K562 (cell line): ENCODE results near the gene PMFBP1. TPM values are rescaled to one million over a fixed set of nuclear protein-coding genes. Genes with fewer than 3 reads are reported as not detected.
A peak's percentile ranks its signal among the peaks of the same experiment; 100 is the strongest.

Experiments used
- ATAC-seq: fragments of 200-7000 bp; cut with Tn5 transposase; 3 replicates; pipeline ENCODE4 v1.9.1; 2020; ENCODE audit warnings: moderate library complexity
- BruUV-seq: library from RNA; stranded (reverse); fragments of 400-500 nt; replicated peaks from 2 replicates; lab custom pipeline; 2021; lab: Mats Ljungman, UMichigan
- CTCF ChIA-PET: fragments of 300-600 bp; formaldehyde crosslinking; extraction: SDS; loops from one replicate; lab custom pipeline; 2021; ENCODE audit warnings: low intra/inter-chr PET ratio; lab: Yijun Ruan, JAX
- POLR2A ChIA-PET: fragments of 300-600, 350-650 bp; sonication (Branson Sonifier 250); formaldehyde crosslinking; extraction: SDS; loops from one replicate; lab custom pipeline; 2021; ENCODE audit warnings: antibody characterized with exemption, inconsistent platforms; lab: Yijun Ruan, JAX
- DNase-seq, 4 experiments: peaks; one replicate each; pipeline versions ENCODE4 v3.0.0 to v3.0.0-alpha.2; 2011 to 2018; ENCODE audit warnings: low spot score in 3 of 4, mixed read lengths in 3 of 4; ENCODE audit errors: extremely low read depth in 1 of 4
- FAIRE-seq: peaks from 2 replicates; lab custom pipeline; 2011; peaks lifted over from hg19 to GRCh38; lab: Jason Lieb, UNC
- H2AFZ ChIP-seq: 2 replicates; pipeline ENCODE4 v1.6.0; 2011; ENCODE audit warnings: low read depth, low read length, control low read depth, inconsistent platforms
- H3K27ac ChIP-seq: fragments of 200-600 bp; 3 replicates; pipeline ENCODE4 v1.8.0; 2011; ENCODE audit warnings: low read depth, mild to moderate bottlenecking, control low read depth, inconsistent platforms, low read length, moderate library complexity, mixed read lengths; ENCODE audit errors: extremely low read depth
- H3K27me3 ChIP-seq, 2 experiments: fragments of 300-600 bp in 1 of 2; 2 replicates in 1 of 2; 3 replicates in 1 of 2; pipeline versions ENCODE4 v1.6.0 to v1.8.0; 2011; ENCODE audit warnings: inconsistent platforms in 2 of 2, low read length in 2 of 2, mild to moderate bottlenecking in 1 of 2, mixed read lengths in 1 of 2, moderate library complexity in 1 of 2; ENCODE audit not compliant: control insufficient read depth in 2 of 2, insufficient read depth in 2 of 2
- H3K36me3 ChIP-seq: fragments of 300-600 bp; 3 replicates; pipeline ENCODE4 v1.8.0; 2011; ENCODE audit warnings: mild to moderate bottlenecking, low read length, inconsistent platforms; ENCODE audit not compliant: control insufficient read depth, insufficient read depth
- H3K4me1 ChIP-seq, 2 experiments: fragments of 200-600 bp in 1 of 2; replicated peaks in 1 of 2; 2 replicates in 1 of 2; 3 replicates in 1 of 2; pipeline versions ENCODE4 v1.5.1 to v1.8.0; 2011; ENCODE audit warnings: inconsistent platforms in 2 of 2, low read length in 2 of 2, mild to moderate bottlenecking in 1 of 2, mixed read lengths in 1 of 2, moderate library complexity in 1 of 2; ENCODE audit not compliant: control insufficient read depth in 2 of 2, insufficient read depth in 2 of 2
- H3K4me2 ChIP-seq: 2 replicates; pipeline ENCODE4 v1.6.1; 2011; ENCODE audit warnings: low read length, control low read depth, inconsistent platforms, mixed read lengths; ENCODE audit not compliant: insufficient read depth
- H3K4me3 ChIP-seq: fragments of 200-600 bp; sonication (generic), shearing (Covaris generic); 2 replicates; pipeline ENCODE4 v1.5.1; 2016; ENCODE audit warnings: control low read depth, inconsistent platforms
- H3K79me2 ChIP-seq: fragments of 200-600 bp; 3 replicates; pipeline ENCODE4 v1.8.0; 2011; ENCODE audit warnings: low read length, inconsistent platforms; ENCODE audit not compliant: control insufficient read depth, insufficient read depth
- H3K9ac ChIP-seq, 2 experiments: 2 replicates each; pipeline versions ENCODE4 v1.6.0 to v1.6.1; 2011; ENCODE audit warnings: low read depth in 2 of 2, low read length in 2 of 2, control low read depth in 1 of 2, inconsistent platforms in 1 of 2, mild to moderate bottlenecking in 1 of 2, mixed read lengths in 1 of 2; ENCODE audit not compliant: insufficient read depth in 1 of 2
- H3K9me1 ChIP-seq: one replicate; pipeline ENCODE4 v1.6.0; 2011; ENCODE audit warnings: inconsistent platforms, mild to moderate bottlenecking, low read length, moderate library complexity; ENCODE audit not compliant: control insufficient read depth, insufficient read depth
- H3K9me3 ChIP-seq: replicated peaks from 2 replicates; pipeline ENCODE4 v1.5.1; 2011; ENCODE audit warnings: low read depth, low read length, inconsistent platforms; ENCODE audit not compliant: control insufficient read depth, insufficient read depth
- H4K20me1 ChIP-seq: replicated peaks from 2 replicates; pipeline ENCODE4 v1.6.1; 2011; ENCODE audit warnings: low read length, inconsistent platforms, mixed read lengths; ENCODE audit not compliant: control insufficient read depth, insufficient read depth
- EHMT2 ChIP-seq: fragments of 450-650 bp; IDR thresholded peaks from 2 replicates; pipeline ENCODE4 v1.6.1; 2018; ENCODE audit warnings: antibody characterized with exemption
- NFXL1 ChIP-seq: fragments of 450-650 bp; formaldehyde crosslinking; IDR thresholded peaks from 2 replicates; pipeline ENCODE4 v1.4.0; 2021; ENCODE audit warnings: mild to moderate bottlenecking
- NR3C1 ChIP-seq: sonication (generic); formaldehyde crosslinking; IDR thresholded peaks from 2 replicates; pipeline ENCODE4 v1.8.1; 2022; ENCODE audit warnings: missing genetic modification reagents
- POLR2G ChIP-seq: fragments of 200-400 bp; formaldehyde crosslinking; IDR thresholded peaks from 2 replicates; pipeline ENCODE4 v1.6.1; 2017; ENCODE audit warnings: low read depth, mild to moderate bottlenecking, antibody characterized with exemption, low read length, moderate library complexity
- RBM25 ChIP-seq: fragments of 200-400 bp; formaldehyde crosslinking; IDR thresholded peaks from 2 replicates; pipeline ENCODE4 v1.6.1; 2018; ENCODE audit warnings: low read length, low read depth, moderate library complexity; ENCODE audit not compliant: severe bottlenecking
- RBM34 ChIP-seq: fragments of 200-400 bp; formaldehyde crosslinking; IDR thresholded peaks from 2 replicates; pipeline ENCODE4 v1.6.1; 2018; ENCODE audit warnings: low read length, borderline replicate concordance; ENCODE audit not compliant: insufficient read depth
- SIX5 ChIP-seq, 2 experiments: IDR thresholded peaks; 2 replicates each; pipeline ENCODE4 v1.6.1; 2011; ENCODE audit warnings: low read length in 2 of 2, borderline replicate concordance in 1 of 2, low read depth in 1 of 2, mild to moderate bottlenecking in 1 of 2, moderate library complexity in 1 of 2; ENCODE audit not compliant: insufficient read depth in 1 of 2
- TEAD1 ChIP-seq, 2 experiments: fragments of 450-650 bp in 1 of 2; sonication (generic) in 1 of 2; formaldehyde crosslinking; IDR thresholded peaks; 2 replicates each; pipeline versions ENCODE4 v1.4.0 to v1.8.0; 2020 to 2022; ENCODE audit warnings: mild to moderate bottlenecking in 2 of 2, missing genetic modification reagents in 1 of 2
- ZNF146 ChIP-seq: IDR thresholded peaks from one replicate; pipeline ENCODE4 v1.6.1; 2018; ENCODE audit warnings: missing compliant biosample characterization; ENCODE audit not compliant: unreplicated experiment
- ZNF212 ChIP-seq: fragments of 450-650 bp; formaldehyde crosslinking; IDR thresholded peaks from 2 replicates; pipeline ENCODE4 v1.4.0; 2020; ENCODE audit warnings: mild to moderate bottlenecking
- ZNF274 ChIP-seq: IDR thresholded peaks from 2 replicates; pipeline ENCODE4 v1.6.1; 2011; ENCODE audit warnings: low read depth, mild to moderate bottlenecking, low read length, moderate library complexity, borderline replicate concordance
- ZNF3 ChIP-seq: fragments of 250-450 bp; sonication (Bioruptor Pico); IDR thresholded peaks from 2 replicates; pipeline ENCODE4 v1.5.0; 2021; ENCODE audit warnings: mild to moderate bottlenecking, moderate library complexity
- ZNF764 ChIP-seq: fragments of 250-450 bp; sonication (Bioruptor Pico); IDR thresholded peaks from 2 replicates; pipeline ENCODE4 v1.4.0; 2020; ENCODE audit warnings: low read depth, mild to moderate bottlenecking, moderate library complexity
- WGBS: fragments of 100-300 bp; shearing (Covaris generic); methylation state at CpG from one replicate; pipeline ENCODE4 v1.1.6; 2016; ENCODE audit warnings: low coverage, mixed read lengths; ENCODE audit not compliant: insufficient coverage; ENCODE audit errors: missing lambda C conversion rate; 5-methylcytosine and 5-hydroxymethylcytosine counted together
- in situ Hi-C: fragments of 300-500 bp; cut with MboI; formaldehyde crosslinking; loops from 4 replicates; pipeline ENCODE4 v1.15.0; 2018; ENCODE audit warnings: inconsistent platforms, mixed read lengths
- intact Hi-C: fragments of 100-400 bp; cut with micrococcal nuclease; formaldehyde crosslinking; loops from 2 replicates; pipeline ENCODE4 v1.14.2; 2022
- polyA plus RNA-seq, 8 experiments: library from polyadenylated mRNA; depleted of rRNA in 4 of 8; stranded (reverse) in 5 of 8; unstranded in 3 of 8; fragments of >200 nt; fragmentation: Nextera tagmentation in 2 of 8; fragmentation: Illumina TruSeq in 1 of 8; extraction: Ambion mirVana in 2 of 8; extraction: Trizol in 1 of 8; gene quantifications; 2 replicates each; pipeline versions ENCODE4 v1.2.1 to v1.2.3, GENCODE V29; 2011 to 2014; ENCODE audit warnings: inconsistent platforms in 1 of 8, missing spikeins in 1 of 8
- total RNA-seq, 7 experiments: library from RNA; depleted of rRNA in 6 of 7; stranded (reverse); fragments of >200 nt in 6 of 7; fragmentation: Illumina TruSeq in 2 of 7; extraction: Trizol in 2 of 7; gene quantifications; 2 replicates each; pipeline versions ENCODE4 v1.2.1 to v1.2.3, GENCODE V29; 2011 to 2021; ENCODE audit warnings: low replicate concordance in 1 of 7

Gene PMFBP1
- total and polyA plus RNA-seq, 9 of the 15 experiments (the other 6 are each of a cell fraction or from before 2014, with no cell fraction given) = 0.13 to 0.91 (median 0.47) TPM

- Histone ChIP-seq H3K27me3 (peaks cover 0 to 20% of the 10 kb centered on the region in 2 experiments; a peak in 4 of 5 replicates), H3K4me2 (no peak overlapping the region)
- no peak for DNase-seq
These were observed 32.0 kb downstream of the PMFBP1 start for GRCh38 chr16:72139908-72140307.

GRCh38 chr16:72138064-72138572 is 33.8 kb downstream of the PMFBP1 start:
- in situ Hi-C loops (no loop called here), intact Hi-C loops (loop anchor here (10.0 kb wide), 1 partner anchor 87 kb away; no protein-coding TSS in a partner anchor)
- no peak overlapping the region for H3K27ac ChIP-seq
- TF ChIP-seq NFXL1 (CRISPR knock-in tag) (no peak), POLR2G (no peak), TEAD1 (CRISPR knock-in tag; IDR thresholded peaks at IDR 0.05) (no peak), EHMT2 (no peak)

More at GRCh38 chr16:72139908-72140307, 32.0 kb downstream of the PMFBP1 start:
- Histone ChIP-seq H3K9ac (no peak overlapping the region), H2AFZ (no peak overlapping the region), H3K9me3 (no peaks in the 10 kb centered on the region), H3K4me1 (no peaks in the 10 kb centered on the region), H3K9me1 (no peaks in the 10 kb centered on the region), H3K27ac (no peak overlapping the region), H4K20me1 (no peaks in the 10 kb centered on the region), H3K79me2 (no peaks in the 10 kb centered on the region), H3K36me3 (no peaks in the 10 kb centered on the region), H3K4me3 (no peak overlapping the region)
- BruUV-seq = no TSS peak
- WGBS = 7% methylated on average over 2 of the region's 2 CpGs
- no peak for ATAC-seq
- no peak for FAIRE-seq
- CTCF ChIA-PET = no interaction called here
- in situ Hi-C loops (no loop called here), intact Hi-C loops (loop anchor here (10.0 kb wide), 1 partner anchor 85 kb away; no protein-coding TSS in a partner anchor)
- POLR2A ChIA-PET = interaction anchor here (0.9 kb wide), 1 partner anchor 10 kb away, joined by 4 read pairs; no protein-coding TSS in a partner anchor
- TF ChIP-seq ZNF3 (CRISPR knock-in tag) (no peak), ZNF764 (no peak), ZNF212 (no peak), RBM34 (no peak), ZNF274 (no peak), ZNF146 (CRISPR knock-in tag) (peak; percentile 78), SIX5 (IDR thresholded peaks at IDR 0.05; ENCODE audit: borderline replicate concordance in 1 of 2, insufficient read depth in 1 of 2, low read depth in 1 of 2, low read length in 2 of 2) (no peak), RBM25 (peak; percentile 66), NR3C1 (CRISPR knock-in tag) (no peak)

More at GRCh38 chr16:72138064-72138572, 33.8 kb downstream of the PMFBP1 start:
- Histone ChIP-seq H3K9ac (no peak overlapping the region), H3K79me2 (no peaks in the 10 kb centered on the region), H3K27me3 (peaks cover 0 to 35% of the 10 kb centered on the region in 2 experiments; a peak in 4 of 5 replicates), H3K9me1 (no peaks in the 10 kb centered on the region), H3K4me2 (no peak overlapping the region), H2AFZ (no peak overlapping the region), H3K36me3 (no peaks in the 10 kb centered on the region), H3K9me3 (no peaks in the 10 kb centered on the region), H3K4me1 (no peaks in the 10 kb centered on the region), H4K20me1 (no peaks in the 10 kb centered on the region), H3K4me3 (no peak overlapping the region)
- ATAC-seq (no peak), DNase-seq (no peak), FAIRE-seq (no peak)
- WGBS = 3% methylated on average over 4 of the region's 4 CpGs
- POLR2A ChIA-PET = no interaction called here
- no TSS peak for BruUV-seq
- CTCF ChIA-PET = no interaction called here
